Lower leg skin (tissue), 4 donors: ENCODE data around the gene ZNF592. TPM values are rescaled to one million over a fixed set of nuclear protein-coding genes. Genes with fewer than 3 reads are reported as not detected.

ENCODE experiments used
- DNase-seq, 2 donors: peaks; one replicate each; pipeline ENCODE4 v3.0.0-alpha.2; 2019; ENCODE audit warnings: low spot score in 2 of 2
- H3K4me3 ChIP-seq: fragments of 200-600 bp; sonication (generic); 2 replicates; pipeline ENCODE4 v1.5.1; 2017; ENCODE audit warnings: mild to moderate bottlenecking, low read depth; ENCODE audit not compliant: poor library complexity, severe bottlenecking
- POLR2A ChIP-seq, 2 donors: fragments of 450-650 bp; IDR thresholded peaks; one replicate each; pipeline ENCODE4 v1.6.1; 2016 to 2017; ENCODE audit warnings: antibody characterized with exemption in 2 of 2, mild to moderate bottlenecking in 1 of 2, moderate library complexity in 1 of 2
- WGBS, 2 donors: methylation state at CpG; one replicate each; pipeline ENCODE4 v1.1.5; 2018; 5-methylcytosine and 5-hydroxymethylcytosine counted together
- intact Hi-C: fragments of 100-400 bp; cut with DNase I; formaldehyde crosslinking; loops from one replicate; pipeline ENCODE4 v1.15.0; 2023; ENCODE audit warnings: low total_unique reads
- total RNA-seq, 4 donors: library from RNA; depleted of rRNA; stranded (reverse); fragments of >200 nt; gene quantifications; one replicate each; pipeline ENCODE4 v1.1.0, GENCODE V29; 2016
- TF ChIP-seq, protein P1 (sequence below), 3 donors: fragments of 450-650 bp; IDR thresholded peaks; one replicate each; pipeline ENCODE4 v1.5.1; 2016; ENCODE audit warnings: antibody characterized with exemption in 3 of 3, mild to moderate bottlenecking in 3 of 3, moderate library complexity in 2 of 3

ZNF592 gene
- total RNA-seq, 4 donors from 2014 or later: 15.8 to 25.5 (median 21.1) TPM

DNA sequence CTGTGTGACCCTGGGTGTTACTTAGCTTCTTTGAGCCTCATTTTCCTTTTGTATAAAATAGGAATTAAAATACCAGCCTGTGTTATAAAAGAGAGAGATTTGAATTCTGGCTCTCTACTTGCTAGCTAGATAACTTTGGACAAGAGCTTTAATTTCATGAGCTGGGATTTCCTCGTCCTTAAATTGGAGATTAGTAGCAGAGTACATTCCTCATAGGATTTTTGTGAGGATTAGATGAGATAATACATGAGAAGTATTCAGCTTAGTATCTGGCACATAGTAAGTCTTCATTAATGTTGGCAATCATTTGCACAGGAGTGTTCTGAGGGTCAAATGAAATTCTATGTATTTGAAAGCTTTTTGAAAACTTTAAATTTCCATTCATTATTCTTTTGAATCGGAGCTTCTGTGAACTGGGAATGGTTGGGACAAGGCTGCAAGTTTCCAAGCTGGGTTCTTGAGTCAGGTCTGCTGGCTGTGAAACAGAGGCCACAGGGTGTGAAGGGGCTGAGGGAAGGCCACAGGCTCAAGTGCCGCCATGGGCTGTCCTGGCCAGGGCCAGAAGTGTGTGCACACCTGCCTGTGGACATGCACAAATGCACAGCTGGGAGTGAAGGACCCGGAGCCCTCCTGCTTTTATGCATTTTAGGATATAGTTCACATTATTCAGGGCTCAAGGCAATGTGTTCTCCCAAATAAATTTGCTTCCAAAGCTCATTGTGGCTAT lies 86.0 kb downstream of the ZNF592 start:
- intact Hi-C loops: no loop called here
- TF ChIP-seq, protein P1, sequence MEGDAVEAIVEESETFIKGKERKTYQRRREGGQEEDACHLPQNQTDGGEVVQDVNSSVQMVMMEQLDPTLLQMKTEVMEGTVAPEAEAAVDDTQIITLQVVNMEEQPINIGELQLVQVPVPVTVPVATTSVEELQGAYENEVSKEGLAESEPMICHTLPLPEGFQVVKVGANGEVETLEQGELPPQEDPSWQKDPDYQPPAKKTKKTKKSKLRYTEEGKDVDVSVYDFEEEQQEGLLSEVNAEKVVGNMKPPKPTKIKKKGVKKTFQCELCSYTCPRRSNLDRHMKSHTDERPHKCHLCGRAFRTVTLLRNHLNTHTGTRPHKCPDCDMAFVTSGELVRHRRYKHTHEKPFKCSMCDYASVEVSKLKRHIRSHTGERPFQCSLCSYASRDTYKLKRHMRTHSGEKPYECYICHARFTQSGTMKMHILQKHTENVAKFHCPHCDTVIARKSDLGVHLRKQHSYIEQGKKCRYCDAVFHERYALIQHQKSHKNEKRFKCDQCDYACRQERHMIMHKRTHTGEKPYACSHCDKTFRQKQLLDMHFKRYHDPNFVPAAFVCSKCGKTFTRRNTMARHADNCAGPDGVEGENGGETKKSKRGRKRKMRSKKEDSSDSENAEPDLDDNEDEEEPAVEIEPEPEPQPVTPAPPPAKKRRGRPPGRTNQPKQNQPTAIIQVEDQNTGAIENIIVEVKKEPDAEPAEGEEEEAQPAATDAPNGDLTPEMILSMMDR (IDR thresholded peaks at IDR 0.05): no peak
- no peak for TF ChIP-seq POLR2A (IDR thresholded peaks at IDR 0.05)
- WGBS, 2 donors: 96 to 98% methylated on average over 4 of the region's 4 CpGs

DNA sequence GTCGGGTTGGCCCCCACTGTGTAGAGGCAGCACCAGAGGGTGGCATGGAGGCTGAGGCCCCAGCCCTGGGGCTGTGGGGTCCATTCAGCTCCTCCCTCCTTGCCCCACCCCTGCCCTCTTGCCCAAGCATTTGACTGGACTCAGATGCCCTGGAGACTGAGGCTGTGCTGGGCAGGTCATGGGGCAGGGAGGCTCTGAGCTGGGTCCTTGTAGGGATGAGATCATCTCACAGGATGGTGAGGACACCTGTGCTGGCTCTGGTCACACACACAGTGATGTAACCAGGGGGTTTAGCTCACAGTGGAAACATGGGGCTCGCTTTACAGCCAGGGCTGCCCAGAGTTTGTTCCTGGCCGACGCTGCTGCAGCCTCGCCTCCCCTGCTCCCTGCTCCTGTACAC lies 86.6 kb downstream of the ZNF592 start:
- WGBS, 2 donors: 90 to 94% methylated on average over 5 of the region's 5 CpGs
- TF ChIP-seq, protein P1 (IDR thresholded peaks at IDR 0.05): no peak
- DNase-seq: peak in 1 of 2 donors; percentile 53
- intact Hi-C loops: no loop called here
- no peak overlapping the region for H3K4me3 ChIP-seq

More for the DNA sequence above, 86.0 kb downstream of the ZNF592 start:
- peak in 1 of 2 donors; percentile 42 for DNase-seq
- no peak overlapping the region for H3K4me3 ChIP-seq

DNA sequence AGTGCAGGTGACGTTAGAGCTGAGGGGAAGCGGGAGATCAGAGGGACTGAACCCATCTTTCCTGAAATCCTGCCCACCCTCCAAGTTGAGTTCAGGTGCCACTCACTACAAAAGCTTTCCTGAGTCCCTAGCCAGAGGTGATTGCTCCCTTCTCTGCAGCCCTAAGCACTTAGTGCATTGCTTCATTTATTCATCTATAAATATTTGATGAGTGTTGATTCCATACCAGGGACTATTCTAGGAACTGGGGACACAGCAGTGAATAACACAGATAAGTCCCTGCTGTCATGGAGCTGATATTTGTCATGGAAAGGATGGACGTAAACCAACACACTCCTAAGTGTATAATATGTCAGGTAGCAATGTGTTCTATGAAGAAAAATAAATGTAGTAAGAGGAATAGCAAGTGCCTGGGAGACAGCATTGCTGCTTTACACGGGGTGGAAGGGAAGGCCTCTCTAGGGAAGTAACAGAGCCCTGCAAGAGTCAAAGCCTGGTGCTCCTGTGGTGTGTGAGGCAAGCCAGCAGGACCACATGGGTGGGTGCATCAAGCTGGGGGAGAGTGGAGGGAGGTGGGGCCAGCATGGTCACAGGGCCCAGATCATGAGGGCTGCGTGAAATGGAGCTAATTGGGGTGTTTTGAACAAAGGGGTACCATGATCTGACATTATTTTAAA lies 87.4 kb downstream of the ZNF592 start:
- no peak overlapping the region for H3K4me3 ChIP-seq
- WGBS, 2 donors: 86 to 92% methylated on average over 5 of the region's 5 CpGs
- TF ChIP-seq, protein P1 (IDR thresholded peaks at IDR 0.05): no peak
- no peak for TF ChIP-seq POLR2A (IDR thresholded peaks at IDR 0.05)
- peak in 1 of 2 donors; percentile 23 for DNase-seq
- intact Hi-C loops: no loop called here

DNA sequence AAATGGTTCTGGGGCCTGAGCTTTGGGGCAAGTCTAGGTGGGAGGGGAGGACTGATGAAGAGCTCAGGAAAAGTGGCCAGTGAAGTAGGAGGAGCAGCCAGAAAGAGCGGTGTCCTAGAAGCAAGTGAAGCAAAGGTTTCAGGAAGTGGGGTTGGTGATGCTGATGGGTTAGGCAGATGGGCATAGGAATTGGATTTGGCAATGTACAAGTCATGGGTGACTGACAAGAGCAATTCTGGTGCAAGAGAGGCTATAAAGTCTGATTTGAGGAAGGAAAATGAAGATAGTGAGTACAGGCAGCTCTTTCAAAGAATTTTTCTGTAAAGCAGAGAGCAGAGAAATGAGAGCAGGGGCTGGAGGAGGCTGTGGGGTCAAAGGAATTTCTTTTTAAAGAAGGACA lies 88.5 kb downstream of the ZNF592 start:
- no peak overlapping the region for H3K4me3 ChIP-seq
- TF ChIP-seq, protein P1 (IDR thresholded peaks at IDR 0.05): no peak
- no peak for TF ChIP-seq POLR2A (IDR thresholded peaks at IDR 0.05)
- intact Hi-C loops: no loop called here
- DNase-seq: peak in 1 of 2 donors; percentile 10
- WGBS, 2 donors: 89 to 96% methylated on average over 1 of the region's 1 CpG

DNA sequence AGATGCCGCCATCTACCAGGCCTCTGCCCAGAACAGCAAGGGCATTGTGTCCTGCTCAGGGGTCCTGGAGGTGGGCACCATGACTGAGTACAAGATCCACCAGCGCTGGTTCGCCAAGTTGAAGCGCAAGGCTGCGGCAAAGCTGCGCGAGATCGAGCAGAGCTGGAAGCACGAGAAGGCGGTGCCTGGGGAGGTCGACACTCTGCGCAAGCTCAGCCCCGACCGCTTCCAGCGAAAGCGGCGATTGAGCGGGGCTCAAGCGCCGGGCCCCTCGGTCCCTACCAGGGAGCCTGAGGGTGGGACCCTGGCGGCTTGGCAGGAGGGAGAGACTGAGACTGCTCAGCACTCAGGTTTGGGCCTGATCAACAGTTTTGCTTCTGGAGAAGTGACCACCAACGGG lies 91.3 kb downstream of the ZNF592 start:
- 96% methylated on average over 22 to 23 of the region's 23 CpGs for WGBS, 2 donors
- TF ChIP-seq, protein P1 (IDR thresholded peaks at IDR 0.05): no peak
- TF ChIP-seq POLR2A (IDR thresholded peaks at IDR 0.05): no peak
- intact Hi-C loops: no loop called here
- no peak overlapping the region for H3K4me3 ChIP-seq
- peak in 1 of 2 donors; percentile 57 for DNase-seq
